GM06990 (cell line): ENCODE measurements around the gene HMOX2.

Experiments used
- DNase-seq: peaks from one replicate; pipeline ENCODE4 v3.0.0-alpha.2; 2011; ENCODE audit not compliant: insufficient read length; ENCODE audit errors: extremely low read depth
- H3K27me3 ChIP-seq: replicated peaks from 2 replicates; pipeline ENCODE4 v1.6.0; 2011; ENCODE audit warnings: low read length; ENCODE audit not compliant: control insufficient read depth, insufficient read depth
- H3K36me3 ChIP-seq: 2 replicates; pipeline ENCODE4 v1.5.1; 2011; ENCODE audit warnings: low read length; ENCODE audit not compliant: control insufficient read depth, insufficient read depth
- H3K4me3 ChIP-seq: replicated peaks from 2 replicates; pipeline ENCODE4 v1.5.1; 2011; ENCODE audit warnings: low read depth, mild to moderate bottlenecking, control low read depth, low read length
- CTCF ChIP-seq: IDR thresholded peaks from 2 replicates; pipeline ENCODE4 v1.5.1; 2011; ENCODE audit warnings: low read length, control low read depth, mild to moderate bottlenecking, inconsistent platforms; ENCODE audit not compliant: insufficient read depth, poor library complexity, severe bottlenecking

The HMOX2 gene

DNA sequence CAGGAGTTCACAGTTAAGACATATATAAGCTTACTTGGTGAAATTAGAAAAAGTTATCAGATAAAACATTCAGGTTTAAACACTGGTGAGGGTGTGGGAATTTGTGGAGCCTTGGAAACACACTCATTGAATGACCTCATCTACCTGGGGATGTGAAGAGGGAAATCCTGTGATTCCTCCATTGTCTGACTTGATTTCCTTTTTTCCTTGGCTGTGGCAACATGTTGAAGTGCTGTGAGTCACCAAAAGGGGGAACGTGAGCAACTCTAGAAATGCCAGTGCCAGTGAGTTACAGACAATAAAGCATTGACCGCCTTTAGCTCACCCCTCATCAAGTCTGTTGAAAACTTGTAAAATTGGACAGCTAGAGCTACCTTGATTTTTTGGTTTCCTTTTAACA lies 1.8 kb downstream of the HMOX2 start:
- no peak for DNase-seq
- Histone ChIP-seq H3K27me3 (no peaks in the 10 kb centered on the region), H3K36me3 (no peaks in the 10 kb centered on the region), H3K4me3 (no peak overlapping the region)
- TF ChIP-seq CTCF: no peak

DNA sequence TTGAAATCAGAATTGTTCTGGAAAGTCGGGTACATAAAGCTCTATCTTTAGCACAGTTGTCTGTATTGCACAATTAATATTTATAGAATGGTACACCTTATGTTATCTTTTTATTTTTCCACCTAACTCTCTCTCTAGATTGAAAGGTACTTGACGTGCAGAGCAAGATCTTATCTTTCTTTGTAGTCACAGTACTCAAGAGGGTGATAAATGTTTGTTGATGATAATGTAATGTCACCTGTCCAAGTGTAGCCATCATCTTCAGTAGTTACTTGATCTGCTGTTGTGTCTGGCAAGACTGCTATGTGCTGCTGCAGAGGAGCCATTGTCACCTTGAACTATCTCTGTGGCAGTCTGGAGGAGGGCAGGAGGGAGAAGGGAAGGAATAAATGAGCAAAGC lies 5.3 kb downstream of the HMOX2 start:
- Histone ChIP-seq H3K27me3 (no peaks in the 10 kb centered on the region), H3K36me3 (peaks cover 5% of the 10 kb centered on the region; the same call in 1 of the 2 replicates), H3K4me3 (no peak overlapping the region)
- no peak for DNase-seq
- no peak for TF ChIP-seq CTCF

- Histone ChIP-seq H3K4me3 (no peak overlapping the region), H3K36me3 (peaks cover 5% of the 10 kb centered on the region; the same call in 1 of the 2 replicates), H3K27me3 (no peaks in the 10 kb centered on the region)
- TF ChIP-seq CTCF: no peak
- DNase-seq: no peak
Measured at GRCh38 chr16:4481963-4482362, 5.8 kb downstream of the HMOX2 start.

- TF ChIP-seq CTCF: no peak
- H3K4me3 ChIP-seq: no peak overlapping the region
- DNase-seq: no peak
- peaks cover 5% of the 10 kb centered on the region; the same call in 1 of the 2 replicates for H3K36me3 ChIP-seq
- no peaks in the 10 kb centered on the region for H3K27me3 ChIP-seq
Measured at GRCh38 chr16:4486126-4486893, 10.1 kb downstream of the HMOX2 start.

DNA sequence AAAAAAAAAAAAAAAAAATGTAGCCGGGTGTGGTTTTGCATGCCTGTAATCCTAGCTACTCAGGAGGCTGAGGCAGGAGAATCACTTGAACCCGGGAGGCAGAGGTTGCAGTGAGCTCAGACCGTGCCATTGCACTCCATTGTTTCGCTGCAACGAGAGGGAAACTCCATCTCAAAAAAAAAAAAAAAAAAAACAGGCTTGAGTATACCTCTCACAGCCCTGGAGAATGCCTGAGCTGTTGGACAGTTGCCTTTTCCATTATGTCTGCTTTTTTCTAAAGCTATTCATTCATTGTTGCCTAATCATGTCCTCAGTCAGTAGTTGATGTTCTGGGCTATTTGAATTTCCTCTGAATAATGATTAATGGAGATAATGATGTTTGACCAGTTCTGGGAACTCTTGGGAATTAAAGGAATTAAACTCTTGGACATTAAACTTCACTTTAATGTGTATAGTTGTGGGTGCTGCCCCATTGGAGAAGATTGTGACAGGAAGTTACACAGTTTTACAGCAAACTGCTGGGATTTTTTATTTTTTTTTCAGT lies 11.8 kb downstream of the HMOX2 start:
- Histone ChIP-seq H3K27me3 (no peaks in the 10 kb centered on the region), H3K36me3 (peaks cover 5% of the 10 kb centered on the region; the same call in 1 of the 2 replicates), H3K4me3 (no peak overlapping the region)
- TF ChIP-seq CTCF: no peak
- no peak for DNase-seq
